ENCODE results near the gene NUTF2. TPM values are rescaled to one million over a fixed set of nuclear protein-coding genes. Genes with fewer than 3 reads are reported as not detected.

The NUTF2 gene
- 183 to 205 TPM (median 200 TPM) in 3 replicates for total RNA-seq (2021)
- Bru-seq, nascent RNA, result percentile 81 among the genes with signal in this experiment
- long read RNA-seq, experiment 1, transcript NUTF2-208 (1 exons, 2,608 nt), result minor isoform, 5 of 350 reads
- long read RNA-seq, experiment 1, transcript NUTF2-206 (5 exons, 1,119 nt), result minor isoform, 33 of 350 reads
- long read RNA-seq, experiment 1, transcript NUTF2-201 (5 exons, 2,321 nt), result major isoform, 298 of 350 reads
- long read RNA-seq, experiment 1, partial matches to known transcripts, result 7 of 350 reads
- long read RNA-seq, experiment 1, other reads (novel, unspliced or antisense), result 6 of 350 reads
- long read RNA-seq, experiment 2, transcript NUTF2-201 (5 exons, 2,321 nt), result major isoform, 167 of 327 reads
- long read RNA-seq, experiment 2, transcript NUTF2-206 (5 exons, 1,119 nt), result minor isoform, 12 of 327 reads
- long read RNA-seq, experiment 2, transcript NUTF2-208 (1 exons, 2,608 nt), result minor isoform, 52 of 327 reads
- long read RNA-seq, experiment 2, partial matches to known transcripts, result 84 of 327 reads
- long read RNA-seq, experiment 2, other reads (novel, unspliced or antisense), result 11 of 327 reads
- long read RNA-seq, experiment 3, transcript NUTF2-201 (5 exons, 2,321 nt), result major isoform, 99 of 106 reads
- long read RNA-seq, experiment 3, partial matches to known transcripts, result 0 of 106 reads
- long read RNA-seq, experiment 3, other reads (novel, unspliced or antisense), result 5 of 106 reads

DNA sequence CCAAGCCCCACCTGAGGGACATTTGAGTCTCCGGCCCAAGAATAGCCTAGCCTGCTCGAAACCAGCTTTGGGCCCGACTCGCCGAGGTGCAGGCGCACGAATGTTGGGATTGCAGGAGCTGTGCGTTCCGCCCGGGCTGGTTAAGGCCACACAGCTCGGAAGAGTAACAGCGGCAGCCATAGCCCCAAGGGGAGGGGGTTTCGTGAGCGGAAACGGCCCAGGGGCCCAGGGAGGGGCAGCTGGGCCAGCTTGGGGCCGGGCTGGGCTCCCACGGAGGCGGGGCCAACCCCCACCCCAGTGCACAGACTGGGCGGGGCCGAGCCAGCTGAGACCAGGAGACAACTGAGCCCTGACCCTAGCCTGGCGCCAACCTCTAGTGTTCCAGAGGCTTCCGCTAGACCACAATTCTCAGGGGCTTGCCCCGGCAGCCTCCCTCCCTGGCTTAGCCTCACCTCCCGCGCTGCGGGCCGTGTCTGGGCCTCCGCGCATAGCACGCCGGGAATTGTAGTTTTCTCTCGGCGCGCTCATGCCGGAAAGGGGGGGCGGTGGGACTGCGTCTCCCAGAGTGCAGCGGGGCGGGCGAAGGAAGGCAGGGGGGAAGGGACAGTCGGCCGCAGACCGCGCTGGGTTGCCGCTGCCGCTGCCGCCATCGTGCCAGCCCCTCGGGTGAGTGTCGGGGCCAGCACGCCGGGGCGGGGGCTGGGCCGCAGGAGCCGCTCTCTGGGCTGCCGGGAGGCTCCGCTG lies at the start of gene NUTF2:
Gene NUTF2, plus strand, starts transcription at position 614 of the 744 bp plus-strand sequence. CDS start 18,198 bp downstream, outside the sequence.
- Mint-ChIP-seq H3K27ac (peak within 1 kb of the TSS; percentile 100), H3K4me3 (peak within 1 kb of the TSS; percentile 92), H3K4me1 (peaks cover 45% of the 10 kb centered on the region), H3K9me3 (no peaks in the 10 kb centered on the region), H3K36me3 (peaks cover 11% of the 10 kb centered on the region), H3K27me3 (ENCODE audit: low read depth) (no peaks in the 10 kb centered on the region)
- ATAC-seq, result peak; percentile 78
- CTCF ChIA-PET, result interaction anchor here (0.5 to 4.4 kb wide), 12 partner anchors 10 to 326 kb away, joined by 3 to 58 read pairs (median 5); partner anchors contain the start of genes NRN1L, RANBP10 and TSNAXIP1
- POLR2A ChIA-PET, result interaction anchor here (0.5 to 1.4 kb wide), 3 partner anchors 12 to 40 kb away, joined by 3 to 9 read pairs (median 5); partner anchors contain the start of genes RANBP10 and TSNAXIP1
- peak; percentile 98 for DNase-seq (ENCODE audit: low spot score)
- TF ChIP-seq GABPB1 (CRISPR knock-in tag; IDR thresholded peaks at IDR 0.05) (peak; percentile 63; the same call in 1 of the 2 replicates), IRF2 (CRISPR knock-in tag; IDR thresholded peaks at IDR 0.05; ENCODE audit: borderline replicate concordance, low read depth) (no peak), NFYB (CRISPR knock-in tag; conservative IDR thresholded peaks at IDR 0.05; ENCODE audit: low read depth) (no peak), OVOL2 (CRISPR knock-in tag; IDR thresholded peaks at IDR 0.05; ENCODE audit: borderline replicate concordance) (no peak), ZNF121 (CRISPR knock-in tag; IDR thresholded peaks at IDR 0.05) (no peak), ZNF281 (CRISPR knock-in tag; IDR thresholded peaks at IDR 0.05) (peak; percentile 96), SMAD3 (CRISPR knock-in tag; IDR thresholded peaks at IDR 0.05; ENCODE audit: borderline replicate concordance) (no peak), GTF2I (CRISPR knock-in tag; conservative IDR thresholded peaks at IDR 0.05) (peak; percentile 66; the same call in 1 of the 2 replicates), TEAD1 (CRISPR knock-in tag; IDR thresholded peaks at IDR 0.05) (peak; percentile 90), FOXK1 (CRISPR knock-in tag; IDR thresholded peaks at IDR 0.05) (peak; percentile 82), MAX (CRISPR knock-in tag; IDR thresholded peaks at IDR 0.05) (peak; percentile 89), TEAD4 (CRISPR knock-in tag; IDR thresholded peaks at IDR 0.05) (peak; percentile 60; the same call in 1 of the 2 replicates), FOXP4 (CRISPR knock-in tag; IDR thresholded peaks at IDR 0.05) (0 out of 2 replicates have a peak, but pooled peaks have one; percentile 22), ZMAT4 (CRISPR knock-in tag; IDR thresholded peaks at IDR 0.05) (no peak), ETV6 (CRISPR knock-in tag; IDR thresholded peaks at IDR 0.05) (peak; percentile 74), ZNF425 (CRISPR knock-in tag; conservative IDR thresholded peaks at IDR 0.05) (no peak), E2F5 (CRISPR knock-in tag; IDR thresholded peaks at IDR 0.05) (peak; percentile 94)
- TF ChIP-seq, protein P1, sequence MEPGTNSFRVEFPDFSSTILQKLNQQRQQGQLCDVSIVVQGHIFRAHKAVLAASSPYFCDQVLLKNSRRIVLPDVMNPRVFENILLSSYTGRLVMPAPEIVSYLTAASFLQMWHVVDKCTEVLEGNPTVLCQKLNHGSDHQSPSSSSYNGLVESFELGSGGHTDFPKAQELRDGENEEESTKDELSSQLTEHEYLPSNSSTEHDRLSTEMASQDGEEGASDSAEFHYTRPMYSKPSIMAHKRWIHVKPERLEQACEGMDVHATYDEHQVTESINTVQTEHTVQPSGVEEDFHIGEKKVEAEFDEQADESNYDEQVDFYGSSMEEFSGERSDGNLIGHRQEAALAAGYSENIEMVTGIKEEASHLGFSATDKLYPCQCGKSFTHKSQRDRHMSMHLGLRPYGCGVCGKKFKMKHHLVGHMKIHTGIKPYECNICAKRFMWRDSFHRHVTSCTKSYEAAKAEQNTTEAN (CRISPR knock-in tag; IDR thresholded peaks at IDR 0.05), result no peak
- TF ChIP-seq, protein P2, sequence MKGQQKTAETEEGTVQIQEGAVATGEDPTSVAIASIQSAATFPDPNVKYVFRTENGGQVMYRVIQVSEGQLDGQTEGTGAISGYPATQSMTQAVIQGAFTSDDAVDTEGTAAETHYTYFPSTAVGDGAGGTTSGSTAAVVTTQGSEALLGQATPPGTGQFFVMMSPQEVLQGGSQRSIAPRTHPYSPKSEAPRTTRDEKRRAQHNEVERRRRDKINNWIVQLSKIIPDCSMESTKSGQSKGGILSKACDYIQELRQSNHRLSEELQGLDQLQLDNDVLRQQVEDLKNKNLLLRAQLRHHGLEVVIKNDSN (CRISPR knock-in tag; IDR thresholded peaks at IDR 0.05), result 0 out of 2 replicates have a peak, but pooled peaks have one; percentile 46
- TF ChIP-seq, protein P3, sequence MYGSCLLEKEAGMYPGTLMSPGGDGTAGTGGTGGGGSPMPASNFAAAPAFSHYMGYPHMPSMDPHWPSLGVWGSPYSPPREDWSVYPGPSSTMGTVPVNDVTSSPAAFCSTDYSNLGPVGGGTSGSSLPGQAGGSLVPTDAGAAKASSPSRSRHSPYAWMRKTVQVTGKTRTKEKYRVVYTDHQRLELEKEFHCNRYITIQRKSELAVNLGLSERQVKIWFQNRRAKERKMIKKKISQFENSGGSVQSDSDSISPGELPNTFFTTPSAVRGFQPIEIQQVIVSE (CRISPR knock-in tag; IDR thresholded peaks at IDR 0.05; ENCODE audit: borderline replicate concordance), result no peak

Measured in WTC11 (cell line).